Measurements from ENCODE around the gene LTA.

The LTA gene

GRCh38 chr6:31545291-31545690, 26.8 kb upstream of the LTA start:
- Histone ChIP-seq H3K9me3 (no peaks in the 10 kb centered on the region), H3K4me3 (ENCODE audit: low read depth in 1 of 2, low read length in 1 of 2) (no peak overlapping the region), H3K36me3 (peaks cover under 1% of the 10 kb centered on the region), H3K27me3 (no peaks in the 10 kb centered on the region), H3K4me1 (ENCODE audit: control insufficient read depth in 1 of 2, insufficient read depth in 1 of 2, low read depth in 1 of 2, low read length in 1 of 2) (peaks cover 49 to 56% of the 10 kb centered on the region in 2 experiments), H3K27ac (no peak overlapping the region)
- TF ChIP-seq CTCF (IDR thresholded peaks at IDR 0.05) = no peak

GRCh38 chr6:31546339-31546957, 25.6 kb upstream of the LTA start, which contains the start of gene ATP6V1G2:
TSS of gene ATP6V1G2 (minus strand) at chr6:31546608. CDS start at chr6:31546559, 49 bp downstream.
- no peaks in the 10 kb centered on the region for H3K36me3 ChIP-seq
- H3K27ac ChIP-seq = peak within 1 kb of the TSS; percentile 89
- H3K4me3 ChIP-seq (ENCODE audit: low read depth in 1 of 2, low read length in 1 of 2) = peak within 1 kb of the TSS; percentile 64 to 72
- TF ChIP-seq CTCF (IDR thresholded peaks at IDR 0.05) = peak; percentile 98
- peaks cover 49 to 53% of the 10 kb centered on the region in 2 experiments for H3K4me1 ChIP-seq (ENCODE audit: control insufficient read depth in 1 of 2, insufficient read depth in 1 of 2, low read depth in 1 of 2, low read length in 1 of 2)
- no peaks in the 10 kb centered on the region for H3K27me3 ChIP-seq
- no peaks in the 10 kb centered on the region for H3K9me3 ChIP-seq

- Histone ChIP-seq H3K27me3 (no peaks in the 10 kb centered on the region), H3K36me3 (no peaks in the 10 kb centered on the region), H3K4me1 (ENCODE audit: control insufficient read depth in 1 of 2, insufficient read depth in 1 of 2, low read depth in 1 of 2, low read length in 1 of 2) (peaks cover 56 to 58% of the 10 kb centered on the region in 2 experiments), H3K27ac (peak within 1 kb of the TSS; percentile 89), H3K9me3 (no peaks in the 10 kb centered on the region), H3K4me3 (ENCODE audit: low read depth in 1 of 2, low read length in 1 of 2) (peak within 1 kb of the TSS; percentile 64 to 72)
- peak; percentile 41 for TF ChIP-seq CTCF (IDR thresholded peaks at IDR 0.05)
These were observed 24.9 kb upstream of the LTA start, which contains the start of gene NFKBIL1 for GRCh38 chr6:31546958-31547726. TSS of gene NFKBIL1 (plus strand) at chr6:31547608. CDS start at chr6:31547695, 87 bp downstream.

GRCh38 chr6:31547727-31548543, 24.2 kb upstream of the LTA start:
- Histone ChIP-seq H3K4me3 (ENCODE audit: low read depth in 1 of 2, low read length in 1 of 2) (peak overlapping the region; percentile 64 to 72), H3K36me3 (no peaks in the 10 kb centered on the region), H3K27ac (peak overlapping the region; percentile 89), H3K4me1 (ENCODE audit: control insufficient read depth in 1 of 2, insufficient read depth in 1 of 2, low read depth in 1 of 2, low read length in 1 of 2) (peaks cover 55 to 57% of the 10 kb centered on the region in 2 experiments), H3K27me3 (no peaks in the 10 kb centered on the region), H3K9me3 (no peaks in the 10 kb centered on the region)
- TF ChIP-seq CTCF (IDR thresholded peaks at IDR 0.05) = peak; percentile 3

GRCh38 chr6:31548544-31548873, 23.6 kb upstream of the LTA start:
- TF ChIP-seq CTCF (IDR thresholded peaks at IDR 0.05) = no peak
- Histone ChIP-seq H3K27ac (peak overlapping the region; percentile 89), H3K27me3 (no peaks in the 10 kb centered on the region), H3K4me3 (ENCODE audit: low read depth in 1 of 2, low read length in 1 of 2) (no peak overlapping the region), H3K36me3 (no peaks in the 10 kb centered on the region), H3K4me1 (ENCODE audit: control insufficient read depth in 1 of 2, insufficient read depth in 1 of 2, low read depth in 1 of 2, low read length in 1 of 2) (peaks cover 57 to 60% of the 10 kb centered on the region in 2 experiments), H3K9me3 (no peaks in the 10 kb centered on the region)
